Loucy (cell line): ENCODE results near the gene PFN1.

Experiments
- CTCF ChIP-seq: fragments of 200-600 bp; sonication (generic); conservative IDR thresholded peaks from 2 replicates; pipeline ENCODE4 v1.5.1; 2014; ENCODE audit warnings: mild to moderate bottlenecking, antibody characterized with exemption, low read length
- EZH2phosphoT487 ChIP-seq: fragments of 200-600 bp; IDR thresholded peaks from 2 replicates; pipeline ENCODE4 v1.6.1; 2018; ENCODE audit warnings: antibody characterized with exemption, mild to moderate bottlenecking, moderate library complexity, borderline replicate concordance

- TF ChIP-seq CTCF (no peak), EZH2phosphoT487 (no peak)
Measured at GRCh38 chr17:4971826-4972225, 23.5 kb upstream of the PFN1 start.
